H9 (cell line): ENCODE data around the gene RB1. TPM values are rescaled to one million over a fixed set of nuclear protein-coding genes. Genes with fewer than 3 reads are reported as not detected.

Source experiments
- DNase-seq: peaks from one replicate; pipeline ENCODE4 v3.0.0-alpha.2; 2017
- H2AFZ ChIP-seq: one replicate; pipeline ENCODE4 v1.6.1; 2013; ENCODE audit warnings: mild to moderate bottlenecking, low read length, control low read depth, moderate library complexity
- H2AK5ac ChIP-seq: 2 replicates; pipeline ENCODE4 v1.6.1; 2013; ENCODE audit warnings: low read length, control low read depth, mixed read lengths; ENCODE audit not compliant: insufficient read length
- H2BK120ac ChIP-seq: one replicate; pipeline ENCODE4 v1.6.1; 2013; ENCODE audit warnings: low read depth, mild to moderate bottlenecking, low read length, control low read depth, inconsistent platforms; ENCODE audit not compliant: poor library complexity, severe bottlenecking
- H2BK12ac ChIP-seq: 2 replicates; pipeline ENCODE4 v1.6.1; 2013; ENCODE audit warnings: low read length, control low read depth, mixed read lengths, low read depth; ENCODE audit not compliant: insufficient read length
- H2BK15ac ChIP-seq: 2 replicates; pipeline ENCODE4 v1.6.1; 2013; ENCODE audit warnings: low read depth, low read length, control low read depth
- H2BK20ac ChIP-seq: one replicate; pipeline ENCODE4 v1.6.1; 2013; ENCODE audit warnings: low read depth, mild to moderate bottlenecking, low read length, control low read depth, inconsistent platforms; ENCODE audit not compliant: poor library complexity, severe bottlenecking
- H2BK5ac ChIP-seq: 2 replicates; pipeline ENCODE4 v1.6.1; 2013; ENCODE audit warnings: low read length, control low read depth, mixed read lengths; ENCODE audit not compliant: insufficient read length
- H3K14ac ChIP-seq: 2 replicates; pipeline ENCODE4 v1.6.1; 2013; ENCODE audit warnings: low read length, control low read depth; ENCODE audit not compliant: insufficient read depth
- H3K18ac ChIP-seq: 2 replicates; pipeline ENCODE4 v1.6.1; 2013; ENCODE audit warnings: low read depth, mild to moderate bottlenecking, mixed read lengths, low read length, control low read depth; ENCODE audit not compliant: insufficient read length
- H3K23ac ChIP-seq: 2 replicates; pipeline ENCODE4 v1.6.1; 2013; ENCODE audit warnings: low read length, control low read depth, mixed read lengths, low read depth; ENCODE audit not compliant: insufficient read length
- H3K23me2 ChIP-seq: 2 replicates; pipeline ENCODE4 v1.6.1; 2013; ENCODE audit warnings: low read depth, mild to moderate bottlenecking, mixed read lengths, low read length, control low read depth; ENCODE audit not compliant: insufficient read length, poor library complexity, severe bottlenecking
- H3K27ac ChIP-seq: 2 replicates; pipeline ENCODE4 v1.5.1; 2013; ENCODE audit warnings: low read length, control low read depth, mixed read lengths, low read depth; ENCODE audit not compliant: insufficient read length
- H3K27me3 ChIP-seq: 2 replicates; pipeline ENCODE4 v1.6.1; 2013; ENCODE audit warnings: low read length, control low read depth, inconsistent platforms; ENCODE audit not compliant: insufficient read depth
- H3K4ac ChIP-seq: 2 replicates; pipeline ENCODE4 v1.6.1; 2013; ENCODE audit warnings: low read depth, mild to moderate bottlenecking, control low read depth, inconsistent platforms, low read length, moderate library complexity
- H3K4me1 ChIP-seq: 2 replicates; pipeline ENCODE4 v1.6.1; 2013; ENCODE audit warnings: low read length, control low read depth, inconsistent platforms; ENCODE audit not compliant: insufficient read depth
- H3K4me2 ChIP-seq: 2 replicates; pipeline ENCODE4 v1.6.1; 2013; ENCODE audit warnings: low read length, control low read depth, mixed read lengths; ENCODE audit not compliant: insufficient read length, insufficient read depth
- H3K56ac ChIP-seq: 2 replicates; pipeline ENCODE4 v1.6.1; 2013; ENCODE audit warnings: low read depth, mild to moderate bottlenecking, mixed read lengths, low read length, control low read depth; ENCODE audit not compliant: insufficient read length
- H3K79me1 ChIP-seq: 2 replicates; pipeline ENCODE4 v1.6.1; 2013; ENCODE audit warnings: low read depth, mild to moderate bottlenecking, moderate library complexity, low read length, control low read depth, inconsistent platforms; ENCODE audit not compliant: insufficient read depth, poor library complexity, severe bottlenecking
- H3K79me2 ChIP-seq: 2 replicates; pipeline ENCODE4 v1.6.1; 2013; ENCODE audit warnings: low read length, control low read depth, inconsistent platforms; ENCODE audit not compliant: insufficient read depth
- H3K9ac ChIP-seq: 2 replicates; pipeline ENCODE4 v1.6.1; 2013; ENCODE audit warnings: low read length, control low read depth, mixed read lengths; ENCODE audit not compliant: insufficient read length; ENCODE audit errors: extremely low read depth
- H3K9me3 ChIP-seq: one replicate; pipeline ENCODE4 v1.6.1; 2013; ENCODE audit warnings: low read depth, low read length, inconsistent platforms; ENCODE audit not compliant: control insufficient read depth
- H3T11ph ChIP-seq: one replicate; pipeline ENCODE4 v1.6.1; 2013; ENCODE audit warnings: mild to moderate bottlenecking, low read length, control low read depth, inconsistent platforms
- H4K20me1 ChIP-seq: one replicate; pipeline ENCODE4 v1.6.1; 2013; ENCODE audit not compliant: control insufficient read depth, insufficient read length, insufficient read depth
- H4K5ac ChIP-seq: 2 replicates; pipeline ENCODE4 v1.6.1; 2013; ENCODE audit warnings: low read depth, mild to moderate bottlenecking, mixed read lengths, low read length, control low read depth; ENCODE audit not compliant: insufficient read length
- H4K8ac ChIP-seq: replicated peaks from 2 replicates; pipeline ENCODE4 v1.6.1; 2013; ENCODE audit warnings: low read length, control low read depth, mixed read lengths, low read depth; ENCODE audit not compliant: insufficient read length
- H4K91ac ChIP-seq: 2 replicates; pipeline ENCODE4 v1.6.1; 2013; ENCODE audit warnings: low read depth, mild to moderate bottlenecking, moderate library complexity, mixed read lengths, low read length, control low read depth; ENCODE audit not compliant: insufficient read length
- H3K27ac Mint-ChIP-seq, 3 experiments: 2 replicates in 2 of 3; 3 replicates in 1 of 3; pipeline ENCODE4 v1.8.0; 2020 to 2021; ENCODE audit warnings: mixed read lengths in 3 of 3, mild to moderate bottlenecking in 1 of 3, moderate library complexity in 1 of 3
- H3K27me3 Mint-ChIP-seq: 2 replicates; pipeline ENCODE4 v1.8.0; 2021; ENCODE audit warnings: low read depth, mild to moderate bottlenecking, moderate library complexity, mixed read lengths
- H3K36me3 Mint-ChIP-seq, 3 experiments: 2 replicates in 2 of 3; 3 replicates in 1 of 3; pipeline ENCODE4 v1.8.0; 2020 to 2021; ENCODE audit warnings: low read depth in 3 of 3, mixed read lengths in 3 of 3; ENCODE audit not compliant: insufficient read depth in 1 of 3
- H3K4me1 Mint-ChIP-seq, 2 experiments: 2 replicates each; pipeline ENCODE4 v1.8.0; 2020; ENCODE audit warnings: mixed read lengths in 2 of 2
- H3K4me3 Mint-ChIP-seq, 2 experiments: 2 replicates in 1 of 2; 3 replicates in 1 of 2; pipeline ENCODE4 v1.8.0; 2020 to 2021; ENCODE audit warnings: mild to moderate bottlenecking in 2 of 2, mixed read lengths in 2 of 2, moderate library complexity in 1 of 2
- H3K9me3 Mint-ChIP-seq, 2 experiments: 2 replicates in 1 of 2; 3 replicates in 1 of 2; pipeline ENCODE4 v1.8.0; 2020; ENCODE audit warnings: mild to moderate bottlenecking in 2 of 2, mixed read lengths in 2 of 2, moderate library complexity in 1 of 2
- WGBS: extraction: QIAGEN DNeasy Blood & Tissue Kit; methylation state at CpG from one replicate; pipeline ENCODE4 v1.1.7; 2013; ENCODE audit warnings: missing lambda C conversion rate, low lambda C conversion rate, mixed read lengths; ENCODE audit not compliant: insufficient read length; ENCODE audit errors: extremely low coverage; 5-methylcytosine and 5-hydroxymethylcytosine counted together
- total RNA-seq: library from RNA; stranded (reverse); gene quantifications from 2 replicates; pipeline ENCODE4 v1.2.1, GENCODE V29; 2021
- TF ChIP-seq, protein P1 (sequence below): fragments of 200-600 bp; sonication (generic); conservative IDR thresholded peaks from 3 replicates; pipeline ENCODE4 v1.8.0; 2021; ENCODE audit warnings: antibody characterized with exemption, mild to moderate bottlenecking

The RB1 gene
- total RNA-seq, 1 experiment from 2014 or later: 20.5 TPM

- no peak overlapping the region for H3K4me2 ChIP-seq
- Mint-ChIP-seq H3K4me3 (no peak overlapping the region), H3K4me1 (peaks cover 10 to 15% of the 10 kb centered on the region in 2 experiments), H3K27me3 (no peaks in the 10 kb centered on the region), H3K9me3 (no peaks in the 10 kb centered on the region), H3K36me3 (no peaks in the 10 kb centered on the region), H3K27ac (no peak overlapping the region)
- WGBS: no CpG with 5 or more reads among the region's 6 CpGs
- peaks cover 5% of the 10 kb centered on the region for H3K23me2 ChIP-seq
- H3K27me3 ChIP-seq: no peaks in the 10 kb centered on the region
- no peak overlapping the region for H4K5ac ChIP-seq
- H2AK5ac ChIP-seq: no peak overlapping the region
- no peak overlapping the region for H3K9ac ChIP-seq
- no peak overlapping the region for H2BK12ac ChIP-seq
- H2BK20ac ChIP-seq: no peak overlapping the region
- H3K4me1 ChIP-seq: no peaks in the 10 kb centered on the region; the same call in 1 of the 2 replicates
- H2BK15ac ChIP-seq: no peak overlapping the region
- H3T11ph ChIP-seq: no peak overlapping the region
- H3K9me3 ChIP-seq: no peaks in the 10 kb centered on the region
- no peak overlapping the region for H3K56ac ChIP-seq
- H2AFZ ChIP-seq: no peak overlapping the region
- H4K91ac ChIP-seq: no peak overlapping the region
- no peak overlapping the region for H3K27ac ChIP-seq
- H3K14ac ChIP-seq: no peak overlapping the region
- H3K4ac ChIP-seq: no peak overlapping the region
- H2BK120ac ChIP-seq: no peak overlapping the region
- no peak overlapping the region for H4K8ac ChIP-seq
- TF ChIP-seq, protein P1, sequence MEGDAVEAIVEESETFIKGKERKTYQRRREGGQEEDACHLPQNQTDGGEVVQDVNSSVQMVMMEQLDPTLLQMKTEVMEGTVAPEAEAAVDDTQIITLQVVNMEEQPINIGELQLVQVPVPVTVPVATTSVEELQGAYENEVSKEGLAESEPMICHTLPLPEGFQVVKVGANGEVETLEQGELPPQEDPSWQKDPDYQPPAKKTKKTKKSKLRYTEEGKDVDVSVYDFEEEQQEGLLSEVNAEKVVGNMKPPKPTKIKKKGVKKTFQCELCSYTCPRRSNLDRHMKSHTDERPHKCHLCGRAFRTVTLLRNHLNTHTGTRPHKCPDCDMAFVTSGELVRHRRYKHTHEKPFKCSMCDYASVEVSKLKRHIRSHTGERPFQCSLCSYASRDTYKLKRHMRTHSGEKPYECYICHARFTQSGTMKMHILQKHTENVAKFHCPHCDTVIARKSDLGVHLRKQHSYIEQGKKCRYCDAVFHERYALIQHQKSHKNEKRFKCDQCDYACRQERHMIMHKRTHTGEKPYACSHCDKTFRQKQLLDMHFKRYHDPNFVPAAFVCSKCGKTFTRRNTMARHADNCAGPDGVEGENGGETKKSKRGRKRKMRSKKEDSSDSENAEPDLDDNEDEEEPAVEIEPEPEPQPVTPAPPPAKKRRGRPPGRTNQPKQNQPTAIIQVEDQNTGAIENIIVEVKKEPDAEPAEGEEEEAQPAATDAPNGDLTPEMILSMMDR: no peak
- H3K23ac ChIP-seq: no peak overlapping the region
- no peak overlapping the region for H2BK5ac ChIP-seq
- H3K79me1 ChIP-seq: no peaks in the 10 kb centered on the region
- H3K18ac ChIP-seq: no peak overlapping the region
- H4K20me1 ChIP-seq: no peaks in the 10 kb centered on the region
- DNase-seq: no peak
- H3K79me2 ChIP-seq: no peaks in the 10 kb centered on the region; the same call in 1 of the 2 replicates
Measured at GRCh38 chr13:48530833-48531232, 227.3 kb downstream of the RB1 start.

Other genes starting within 250 kb of the RB1 start
- gene MED4, start 208.6 kb upstream of the RB1 start, total RNA-seq: 50.6 and 57.8 TPM in 2 replicates
- 175 and 177 TPM in 2 replicates for gene ITM2B, start 70.5 kb upstream of the RB1 start, total RNA-seq
- 4.2 and 4.3 TPM in 2 replicates for gene LPAR6, start 109.4 kb downstream of the RB1 start, total RNA-seq
- gene RCBTB2, start 229.3 kb downstream of the RB1 start, total RNA-seq: 11.5 and 11.7 TPM in 2 replicates